NCI-H1417 treated with DMSO at 0.1 percent for 48 hours (cell line): ENCODE data around the gene ACKR4.
"Not testable (repeated sequence)": the region's sequence is repeated elsewhere in the genome, so short reads cannot be mapped to it uniquely, and the experiment has no call there.

Experiments
- DNase-seq: peaks from one replicate; lab custom pipeline; 2025; lab: John Stamatoyannopoulos, UW

ACKR4 gene

GRCh38 chr3:132594498-132594897 is 2.6 kb upstream of the ACKR4 start:
- no peak for DNase-seq

- no peak for DNase-seq
Measured at GRCh38 chr3:132595014-132595413, 2.1 kb upstream of the ACKR4 start.

GRCh38 chr3:132596326-132596725 is 744 bp upstream of the ACKR4 start:
- DNase-seq, result no peak

GRCh38 chr3:132597660-132598059 is 590 bp downstream of the ACKR4 start:
- DNase-seq, result no peak

- no peak for DNase-seq
Measured at GRCh38 chr3:132598181-132598580, 1.1 kb downstream of the ACKR4 start.

- DNase-seq, result not testable (repeated sequence)
Measured at GRCh38 chr3:132600614-132601013, 3.5 kb downstream of the ACKR4 start.

- no peak for DNase-seq
Measured at GRCh38 chr3:132605374-132605792, 8.3 kb downstream of the ACKR4 start.

GRCh38 chr3:132606085-132606484 is 9.0 kb downstream of the ACKR4 start:
- DNase-seq, result no peak

- DNase-seq, result not testable (repeated sequence)
Measured at GRCh38 chr3:132606620-132607019, 9.6 kb downstream of the ACKR4 start.

GRCh38 chr3:132615301-132615700 is 18.2 kb downstream of the ACKR4 start:
- not testable (repeated sequence) for DNase-seq

GRCh38 chr3:132615881-132616280 is 18.8 kb downstream of the ACKR4 start:
- DNase-seq, result no peak

- DNase-seq, result no peak
Measured at GRCh38 chr3:132616780-132617179, 19.7 kb downstream of the ACKR4 start.

GRCh38 chr3:132622148-132622547 is 25.1 kb downstream of the ACKR4 start:
- DNase-seq, result no peak

GRCh38 chr3:132622761-132623160 is 25.7 kb downstream of the ACKR4 start:
- DNase-seq, result no peak

GRCh38 chr3:132623646-132624045 is 26.6 kb downstream of the ACKR4 start:
- DNase-seq, result no peak

- no peak for DNase-seq
Measured at GRCh38 chr3:132624790-132625189, 27.7 kb downstream of the ACKR4 start.

- DNase-seq, result no peak
Measured at GRCh38 chr3:132625613-132626012, 28.5 kb downstream of the ACKR4 start.

GRCh38 chr3:132626955-132627354 is 29.9 kb downstream of the ACKR4 start:
- DNase-seq, result no peak

- no peak for DNase-seq
Measured at GRCh38 chr3:132628157-132628556, 31.1 kb downstream of the ACKR4 start.

- DNase-seq, result no peak
Measured at GRCh38 chr3:132629928-132630327, 32.9 kb downstream of the ACKR4 start.

- DNase-seq, result no peak
Measured at GRCh38 chr3:132630612-132631011, 33.5 kb downstream of the ACKR4 start.

GRCh38 chr3:132635052-132635451 is 38.0 kb downstream of the ACKR4 start:
- DNase-seq, result no peak

GRCh38 chr3:132637590-132637989 is 40.5 kb downstream of the ACKR4 start:
- no peak for DNase-seq

GRCh38 chr3:132638706-132639105 is 41.6 kb downstream of the ACKR4 start:
- DNase-seq, result no peak

GRCh38 chr3:132641427-132641826 is 44.4 kb downstream of the ACKR4 start:
- not testable (repeated sequence) for DNase-seq
